SJSA1 (cell line): Measurements from ENCODE around the gene OR2T2. TPM values are rescaled to one million over a fixed set of nuclear protein-coding genes. Genes with fewer than 3 reads are reported as not detected.
"Not testable (repeated sequence)": the region's sequence is repeated elsewhere in the genome, so short reads cannot be mapped to it uniquely, and the experiment has no call there.

Experiments
- DNase-seq, 2 experiments: peaks; one replicate each; pipeline ENCODE4 v3.0.0-alpha.2; 2015 to 2020; ENCODE audit warnings: low spot score in 2 of 2, low read depth in 1 of 2
- H3K27ac ChIP-seq: fragments of 250-450 bp; sonication (Bioruptor Pico); 2 replicates; pipeline ENCODE4 v1.5.1; 2020; ENCODE audit warnings: mild to moderate bottlenecking, moderate library complexity
- H3K27me3 ChIP-seq: fragments of 250-450 bp; sonication (Bioruptor Pico); replicated peaks from 2 replicates; pipeline ENCODE4 v1.5.1; 2020; ENCODE audit warnings: mild to moderate bottlenecking, moderate library complexity
- H3K36me3 ChIP-seq: fragments of 250-450 bp; sonication (Bioruptor Pico); 2 replicates; pipeline ENCODE4 v1.5.1; 2020; ENCODE audit warnings: mild to moderate bottlenecking
- H3K4me1 ChIP-seq: fragments of 250-450 bp; sonication (Bioruptor Pico); replicated peaks from 2 replicates; pipeline ENCODE4 v1.6.1; 2021; ENCODE audit warnings: mild to moderate bottlenecking
- H3K4me3 ChIP-seq: fragments of 250-450 bp; sonication (Bioruptor Pico); 2 replicates; pipeline ENCODE4 v1.5.1; 2020; ENCODE audit warnings: mild to moderate bottlenecking
- H3K9me3 ChIP-seq: fragments of 250-450 bp; sonication (Bioruptor Pico); replicated peaks from 2 replicates; pipeline ENCODE4 v1.5.1; 2020; ENCODE audit warnings: mild to moderate bottlenecking
- total RNA-seq: library from RNA; depleted of rRNA; stranded (reverse); fragments of >200 nt; shearing (Covaris generic); gene quantifications from 2 replicates; pipeline ENCODE4 v1.2.3, GENCODE V29; 2014; rRNA removed

Gene OR2T2
- not detected in 2 replicates for total RNA-seq

GRCh38 chr1:248445399-248445798 lies at the start of gene OR2T2:
Gene OR2T2, plus strand, starts transcription at chr1:248445637. Its CDS starts 7,161 bp downstream, at chr1:248452798.
- H3K36me3 ChIP-seq, H3K4me3 ChIP-seq, H3K9me3 ChIP-seq, H3K4me1 ChIP-seq, H3K27ac ChIP-seq, H3K27me3 ChIP-seq, DNase-seq: not testable (repeated sequence)

DNA sequence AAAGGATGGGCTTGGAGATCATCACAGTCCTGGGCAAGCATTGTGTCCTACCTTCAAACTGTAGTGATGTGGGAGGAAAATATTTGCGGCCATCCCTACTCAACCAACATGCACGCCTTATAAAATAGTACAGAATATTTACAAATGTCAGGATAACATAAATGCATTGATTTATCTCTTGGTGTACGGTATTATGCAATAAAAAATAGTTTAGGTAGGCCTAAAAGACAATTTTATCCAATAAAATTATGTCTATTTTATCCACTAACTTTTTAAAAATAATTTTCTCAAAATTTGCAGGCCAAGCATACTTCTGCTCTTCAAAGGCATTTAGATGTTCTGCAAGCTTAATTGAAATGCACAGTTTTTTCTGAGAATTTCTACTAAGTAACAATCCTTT lies 42.7 kb upstream of the OR2T2 start, which contains the start of gene OR2T1:
OR2T1 (plus strand) TSS at position 301 of the 400 bp plus-strand sequence. CDS start 3,100 bp downstream, outside the sequence.
- Histone ChIP-seq H3K36me3 (no peaks in the 10 kb centered on the region), H3K4me3 (no peak within 1 kb of the TSS)
- no peak for DNase-seq

GRCh38 chr1:248404024-248404423 lies 41.4 kb upstream of the OR2T2 start:
- Histone ChIP-seq H3K4me3 (no peak overlapping the region), H3K27ac (no peak overlapping the region), H3K27me3 (no peaks in the 10 kb centered on the region), H3K36me3 (no peaks in the 10 kb centered on the region), H3K9me3 (peaks cover 6% of the 10 kb centered on the region; the same call in 1 of the 2 replicates), H3K4me1 (no peaks in the 10 kb centered on the region)
- DNase-seq, result peak in 1 of 2 experiments; percentile 2

More for the DNA sequence above, 42.7 kb upstream of the OR2T2 start, which contains the start of gene OR2T1:
- H3K4me1 ChIP-seq, result no peaks in the 10 kb centered on the region
- peaks cover 6% of the 10 kb centered on the region; the same call in 1 of the 2 replicates for H3K9me3 ChIP-seq
- no peaks in the 10 kb centered on the region for H3K27me3 ChIP-seq
- no peak within 1 kb of the TSS for H3K27ac ChIP-seq

DNA sequence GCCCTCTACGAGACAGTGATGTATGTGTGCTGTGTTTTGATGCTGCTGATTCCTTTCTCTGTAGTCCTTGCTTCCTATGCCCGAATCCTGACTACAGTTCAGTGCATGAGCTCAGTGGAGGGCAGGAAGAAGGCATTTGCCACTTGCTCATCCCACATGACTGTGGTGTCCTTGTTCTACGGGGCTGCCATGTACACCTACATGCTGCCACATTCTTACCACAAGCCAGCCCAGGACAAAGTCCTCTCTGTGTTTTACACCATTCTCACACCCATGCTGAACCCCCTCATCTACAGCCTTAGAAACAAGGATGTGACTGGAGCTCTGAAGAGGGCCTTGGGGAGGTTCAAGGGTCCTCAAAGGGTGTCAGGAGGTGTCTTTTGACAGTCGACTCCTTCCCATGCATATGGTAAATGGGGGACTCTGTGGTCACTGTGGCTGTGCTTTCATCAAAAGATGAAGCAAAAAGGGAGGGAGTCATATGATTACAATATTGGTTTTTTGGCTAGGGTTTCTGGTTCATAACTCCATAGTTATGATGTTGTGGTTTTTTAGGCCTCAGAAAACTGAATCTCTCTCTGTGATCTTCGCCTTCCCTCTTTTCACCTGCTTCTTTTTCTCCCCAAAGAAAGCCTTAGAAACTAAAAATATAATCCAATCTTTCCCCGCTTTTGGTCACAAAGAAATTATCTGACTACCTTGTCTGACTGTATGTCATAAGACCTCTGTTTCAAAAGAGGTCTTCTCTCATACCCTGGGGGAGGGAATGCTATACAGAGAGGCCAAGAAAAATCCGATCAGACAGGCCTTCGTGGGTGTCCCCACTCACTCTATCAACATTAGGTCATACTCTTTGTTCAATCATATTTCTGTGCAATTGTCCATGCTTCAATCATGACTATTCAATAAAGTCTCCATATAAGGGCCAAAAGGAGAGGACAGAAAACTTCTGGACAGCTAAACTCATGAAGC lies 38.4 kb upstream of the OR2T2 start:
- Histone ChIP-seq H3K4me1 (no peaks in the 10 kb centered on the region), H3K36me3 (no peaks in the 10 kb centered on the region), H3K4me3 (no peak overlapping the region), H3K27ac (no peak overlapping the region), H3K9me3 (peaks cover 4% of the 10 kb centered on the region; the same call in 1 of the 2 replicates), H3K27me3 (no peaks in the 10 kb centered on the region)
- DNase-seq, result no peak

GRCh38 chr1:248416226-248416625 lies 29.2 kb upstream of the OR2T2 start:
- H3K4me1 ChIP-seq, result no peaks in the 10 kb centered on the region
- H3K27ac ChIP-seq, result no peak overlapping the region
- no peak for DNase-seq
- no peak overlapping the region for H3K4me3 ChIP-seq
- no peaks in the 10 kb centered on the region for H3K36me3 ChIP-seq
- H3K9me3 ChIP-seq, result peaks cover 10% of the 10 kb centered on the region; the same call in 1 of the 2 replicates
- H3K27me3 ChIP-seq, result no peaks in the 10 kb centered on the region

GRCh38 chr1:248417854-248418253 lies 27.6 kb upstream of the OR2T2 start:
- DNase-seq, result no peak
- Histone ChIP-seq H3K27me3 (no peaks in the 10 kb centered on the region), H3K9me3 (peaks cover 6% of the 10 kb centered on the region; the same call in 1 of the 2 replicates), H3K27ac (no peak overlapping the region), H3K4me3 (no peak overlapping the region), H3K36me3 (no peaks in the 10 kb centered on the region), H3K4me1 (no peaks in the 10 kb centered on the region)

GRCh38 chr1:248421384-248421783 lies 24.1 kb upstream of the OR2T2 start:
- no peaks in the 10 kb centered on the region for H3K36me3 ChIP-seq
- no peak overlapping the region for H3K27ac ChIP-seq
- H3K9me3 ChIP-seq, result peaks cover 2% of the 10 kb centered on the region; the same call in 1 of the 2 replicates
- H3K27me3 ChIP-seq, result no peaks in the 10 kb centered on the region
- no peaks in the 10 kb centered on the region for H3K4me1 ChIP-seq
- no peak overlapping the region for H3K4me3 ChIP-seq
- peak in 1 of 2 experiments; percentile 7 for DNase-seq

DNA sequence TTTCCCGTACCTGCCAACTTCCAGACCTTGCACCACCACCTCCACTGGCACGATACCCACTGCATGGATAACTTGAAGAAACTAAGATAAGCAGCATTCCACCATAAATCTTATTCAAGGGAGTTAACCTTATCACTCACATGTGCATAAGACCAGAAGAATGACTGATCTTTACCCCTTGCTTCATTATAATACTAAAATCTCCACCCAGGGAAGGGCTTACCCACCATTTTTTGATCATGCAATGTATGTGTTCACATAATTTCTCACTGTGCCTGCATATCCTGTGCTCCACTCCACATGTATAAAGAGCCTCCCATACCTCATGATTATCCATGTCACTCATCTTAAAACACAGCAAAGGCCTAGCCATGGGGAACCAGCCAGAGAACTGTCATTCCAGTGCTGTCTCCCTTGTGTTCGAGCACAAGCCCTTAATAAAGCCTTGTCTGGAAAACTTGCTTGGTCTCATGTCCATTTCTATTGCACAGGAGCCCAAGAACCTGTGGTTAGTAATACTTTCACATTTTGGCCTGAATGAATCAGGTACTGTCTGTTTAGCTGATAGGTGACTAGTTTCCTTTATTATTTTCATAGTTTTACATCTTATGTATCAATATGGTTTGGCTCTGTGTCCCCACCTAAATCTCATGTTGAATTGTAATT lies 17.8 kb upstream of the OR2T2 start:
- H3K27ac ChIP-seq, H3K36me3 ChIP-seq, H3K27me3 ChIP-seq, H3K9me3 ChIP-seq, DNase-seq, H3K4me3 ChIP-seq, H3K4me1 ChIP-seq: not testable (repeated sequence)

- H3K9me3 ChIP-seq, result not testable (repeated sequence)
Observed at GRCh38 chr1:248428192-248428533, 17.3 kb upstream of the OR2T2 start.

GRCh38 chr1:248431683-248432082 lies 13.8 kb upstream of the OR2T2 start:
- not testable (repeated sequence) for H3K27me3 ChIP-seq, H3K36me3 ChIP-seq, DNase-seq, H3K4me1 ChIP-seq, H3K4me3 ChIP-seq, H3K27ac ChIP-seq, H3K9me3 ChIP-seq

More at GRCh38 chr1:248428192-248428533, 17.3 kb upstream of the OR2T2 start:
- H3K27me3 ChIP-seq, H3K4me1 ChIP-seq, DNase-seq, H3K4me3 ChIP-seq, H3K36me3 ChIP-seq, H3K27ac ChIP-seq: not testable (repeated sequence)

- H3K4me3 ChIP-seq, H3K4me1 ChIP-seq, H3K27ac ChIP-seq, H3K9me3 ChIP-seq, H3K36me3 ChIP-seq, DNase-seq, H3K27me3 ChIP-seq: not testable (repeated sequence)
Observed at GRCh38 chr1:248432201-248432600, 13.2 kb upstream of the OR2T2 start.

- DNase-seq, H3K36me3 ChIP-seq, H3K4me1 ChIP-seq, H3K9me3 ChIP-seq, H3K27ac ChIP-seq, H3K4me3 ChIP-seq, H3K27me3 ChIP-seq: not testable (repeated sequence)
Observed at GRCh38 chr1:248433811-248434415, 11.5 kb upstream of the OR2T2 start.

- DNase-seq, H3K27ac ChIP-seq, H3K27me3 ChIP-seq, H3K4me1 ChIP-seq, H3K4me3 ChIP-seq, H3K9me3 ChIP-seq, H3K36me3 ChIP-seq: not testable (repeated sequence)
Observed at GRCh38 chr1:248434913-248435312, 10.5 kb upstream of the OR2T2 start.
